Spleen (tissue), 7 donors: ENCODE results near the gene MAN2B1.
A peak's percentile ranks its signal among the peaks of the same experiment; 100 is the strongest.

Experiments used
- POLR2A ChIP-seq, 3 donors: fragments of 450-650 bp; IDR thresholded peaks; one replicate each; pipeline ENCODE4 v1.5.1; 2017; ENCODE audit warnings: antibody characterized with exemption in 3 of 3, mild to moderate bottlenecking in 1 of 3
- POLR2AphosphoS5 ChIP-seq, 3 donors: sonication (generic); formaldehyde crosslinking; IDR thresholded peaks; one replicate each; pipeline ENCODE4 v1.5.1; 2017; ENCODE audit warnings: antibody characterized with exemption in 3 of 3
- TF ChIP-seq, protein P1 (sequence below), 11 experiments: fragments of 200-600 bp in 7 of 11; fragments of 450-650 bp in 4 of 11; sonication (generic) in 4 of 11; IDR thresholded peaks in 8 of 11; conservative IDR thresholded peaks in 3 of 11; 1 replicate in 7 of 11; 2 replicates in 4 of 11; pipeline versions ENCODE4 v1.4.0 to v1.8.0; 2016 to 2021; ENCODE audit warnings: antibody characterized with exemption in 11 of 11, inconsistent platforms in 4 of 11, mild to moderate bottlenecking in 1 of 11
- donor health status: DM: no; HTN: no; CAD: no; lungs with moderate emphysema.
- donor health status: DM: no; HTN: no; CAD: no.
- donor health status: DM: no; HTN: no; CAD: no.

DNA sequence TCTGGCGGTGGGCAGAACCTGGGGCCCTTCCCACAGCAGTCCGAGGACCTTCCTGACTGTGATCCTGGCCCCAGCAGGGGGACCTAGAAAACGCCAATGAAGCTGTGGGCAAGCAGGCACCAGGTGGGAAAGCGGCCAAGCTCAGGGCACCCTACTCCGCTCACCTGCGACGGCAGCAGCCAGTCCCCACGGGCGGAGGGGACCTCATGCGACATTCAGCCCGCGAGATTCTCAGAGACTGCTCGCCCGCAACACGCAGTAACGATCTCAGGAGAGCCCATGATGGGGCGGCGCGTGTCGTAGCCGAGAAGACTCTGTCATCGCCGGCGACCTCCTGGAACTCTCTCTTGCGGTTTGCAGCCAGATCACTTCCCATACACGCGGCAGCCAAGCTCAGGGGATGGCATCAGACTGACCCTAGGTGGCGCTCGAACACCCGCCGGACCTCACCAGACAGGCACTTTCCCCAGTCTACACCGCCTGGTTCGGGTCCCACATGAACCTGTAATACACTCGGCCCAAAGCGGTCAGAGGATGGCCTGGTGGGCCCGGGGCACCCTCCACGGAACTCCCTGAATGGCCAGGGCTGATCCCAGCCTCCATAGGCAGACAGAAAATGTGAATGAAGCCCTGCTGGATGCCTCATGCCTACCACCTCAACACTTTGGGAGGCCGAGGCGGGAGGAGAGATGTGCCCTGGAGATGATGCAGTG lies 26.5 kb downstream of the MAN2B1 start:
- TF ChIP-seq POLR2A (IDR thresholded peaks at IDR 0.05) (no peak), POLR2AphosphoS5 (IDR thresholded peaks at IDR 0.05) (peak; percentile 73 to 81 (median 77))
- TF ChIP-seq, protein P1, sequence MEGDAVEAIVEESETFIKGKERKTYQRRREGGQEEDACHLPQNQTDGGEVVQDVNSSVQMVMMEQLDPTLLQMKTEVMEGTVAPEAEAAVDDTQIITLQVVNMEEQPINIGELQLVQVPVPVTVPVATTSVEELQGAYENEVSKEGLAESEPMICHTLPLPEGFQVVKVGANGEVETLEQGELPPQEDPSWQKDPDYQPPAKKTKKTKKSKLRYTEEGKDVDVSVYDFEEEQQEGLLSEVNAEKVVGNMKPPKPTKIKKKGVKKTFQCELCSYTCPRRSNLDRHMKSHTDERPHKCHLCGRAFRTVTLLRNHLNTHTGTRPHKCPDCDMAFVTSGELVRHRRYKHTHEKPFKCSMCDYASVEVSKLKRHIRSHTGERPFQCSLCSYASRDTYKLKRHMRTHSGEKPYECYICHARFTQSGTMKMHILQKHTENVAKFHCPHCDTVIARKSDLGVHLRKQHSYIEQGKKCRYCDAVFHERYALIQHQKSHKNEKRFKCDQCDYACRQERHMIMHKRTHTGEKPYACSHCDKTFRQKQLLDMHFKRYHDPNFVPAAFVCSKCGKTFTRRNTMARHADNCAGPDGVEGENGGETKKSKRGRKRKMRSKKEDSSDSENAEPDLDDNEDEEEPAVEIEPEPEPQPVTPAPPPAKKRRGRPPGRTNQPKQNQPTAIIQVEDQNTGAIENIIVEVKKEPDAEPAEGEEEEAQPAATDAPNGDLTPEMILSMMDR (IDR thresholded peaks at IDR 0.05 in 8 of 11, conservative IDR thresholded peaks at IDR 0.05 in 3 of 11): peak; percentile 71 to 95 (median 88)
